NCI-H774 (cell line): ENCODE measurements around the gene SQSTM1.
"Not testable (repeated sequence)": the region's sequence is repeated elsewhere in the genome, so short reads cannot be mapped to it uniquely, and the experiment has no call there.

Experiments
- DNase-seq: peaks from one replicate; lab custom pipeline; 2025; lab: John Stamatoyannopoulos, UW

SQSTM1 gene

DNA sequence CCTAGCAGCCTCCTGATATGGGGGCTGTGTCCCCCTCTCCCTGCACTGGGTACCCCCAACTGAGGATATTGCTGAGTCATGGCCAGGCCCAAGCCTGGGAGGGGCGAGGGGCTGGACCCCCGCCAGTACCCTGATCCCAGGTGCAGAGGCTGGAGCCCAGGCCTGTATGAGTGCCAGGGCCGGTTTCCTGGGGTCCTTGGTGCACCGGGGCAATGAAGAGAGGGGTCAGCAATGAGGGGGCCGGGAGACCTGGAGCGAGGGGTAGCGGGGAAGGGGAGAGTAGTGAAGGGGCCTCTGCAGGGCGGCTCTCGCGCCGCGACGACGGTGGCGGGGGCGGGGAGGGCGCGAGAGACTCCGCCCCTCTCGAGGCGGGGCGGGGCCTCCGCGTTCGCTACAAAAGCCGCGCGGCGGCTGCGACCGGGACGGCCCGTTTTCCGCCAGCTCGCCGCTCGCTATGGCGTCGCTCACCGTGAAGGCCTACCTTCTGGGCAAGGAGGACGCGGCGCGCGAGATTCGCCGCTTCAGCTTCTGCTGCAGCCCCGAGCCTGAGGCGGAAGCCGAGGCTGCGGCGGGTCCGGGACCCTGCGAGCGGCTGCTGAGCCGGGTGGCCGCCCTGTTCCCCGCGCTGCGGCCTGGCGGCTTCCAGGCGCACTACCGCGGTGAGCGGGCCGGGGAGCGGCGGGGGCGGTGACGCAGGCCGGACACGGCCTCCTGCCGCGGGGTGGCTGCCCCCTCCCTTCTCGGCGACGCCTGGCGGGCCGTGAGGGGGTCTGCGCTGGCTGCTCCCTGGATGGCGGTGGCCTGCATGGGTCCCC lies at the start of gene SQSTM1:
TSS of gene SQSTM1 (plus strand) at position 423 of the 815 bp plus-strand sequence. CDS start at position 455, 32 bp downstream.
- DNase-seq: peak; percentile 74

DNA sequence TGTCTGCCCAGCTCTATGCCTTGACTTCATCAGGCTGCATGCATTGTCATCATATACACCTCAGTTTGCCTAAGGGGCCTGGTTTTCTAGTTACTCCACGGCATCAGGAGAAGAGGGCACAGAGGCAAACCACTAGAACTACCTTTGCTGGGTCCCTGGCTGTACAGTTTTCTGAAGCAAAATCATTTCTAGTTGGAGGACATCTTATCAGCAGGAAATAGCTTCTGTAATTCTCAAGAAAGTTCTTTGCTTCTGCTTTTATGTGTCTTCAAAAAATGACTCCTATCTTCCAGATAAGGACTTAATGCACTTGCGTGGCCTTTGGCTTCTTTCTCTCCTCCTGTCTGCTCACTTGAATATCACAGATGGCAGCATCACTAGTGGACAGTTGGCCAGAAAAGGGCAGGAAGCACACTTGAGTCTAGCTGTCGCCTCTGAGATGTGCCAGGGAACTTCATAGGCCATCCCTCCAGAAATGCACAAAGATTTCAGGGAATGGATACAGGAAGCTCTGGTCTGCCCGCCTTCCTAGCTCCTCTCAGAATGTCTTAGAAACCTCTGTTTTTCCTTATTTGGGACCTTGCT lies 49.3 kb upstream of the SQSTM1 start:
- DNase-seq: no peak

DNA sequence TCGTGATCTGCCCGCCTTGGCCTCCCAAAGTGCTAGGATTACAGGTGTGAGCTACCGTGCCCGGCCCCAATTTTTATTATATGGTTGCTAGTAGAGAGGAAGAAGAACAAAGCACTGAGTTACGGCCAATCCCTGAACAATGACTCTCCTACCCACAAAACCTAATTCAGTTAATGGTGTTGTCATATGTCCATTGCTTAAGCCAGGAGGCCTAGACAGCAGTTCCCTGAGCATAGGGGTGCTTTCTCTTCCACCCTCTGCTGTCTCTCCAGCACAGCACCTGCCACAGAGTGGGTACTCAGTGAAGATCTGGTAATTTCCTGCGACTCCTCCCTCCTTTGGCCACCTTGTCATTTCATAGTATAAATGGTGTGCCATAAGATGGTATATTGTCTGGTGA lies 48.4 kb upstream of the SQSTM1 start:
- DNase-seq: no peak

DNA sequence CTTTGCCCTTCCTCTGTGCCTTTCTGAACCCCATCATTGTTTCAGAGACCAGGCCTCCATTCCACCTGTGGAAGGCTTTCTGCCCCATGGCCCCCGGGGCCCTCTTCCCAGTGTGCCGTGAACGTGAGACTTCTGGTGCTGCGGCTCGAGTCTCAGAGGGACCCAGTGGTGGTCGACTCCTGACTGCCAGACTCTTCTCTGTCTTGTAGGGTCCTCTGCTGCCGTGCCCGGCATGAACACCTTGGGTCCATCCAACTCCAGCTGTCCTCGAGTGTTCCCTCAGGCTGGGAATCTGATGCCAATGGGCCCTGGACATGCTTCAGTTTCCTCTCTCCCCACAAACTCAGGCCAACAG lies 47.0 kb upstream of the SQSTM1 start:
- no peak for DNase-seq

DNA sequence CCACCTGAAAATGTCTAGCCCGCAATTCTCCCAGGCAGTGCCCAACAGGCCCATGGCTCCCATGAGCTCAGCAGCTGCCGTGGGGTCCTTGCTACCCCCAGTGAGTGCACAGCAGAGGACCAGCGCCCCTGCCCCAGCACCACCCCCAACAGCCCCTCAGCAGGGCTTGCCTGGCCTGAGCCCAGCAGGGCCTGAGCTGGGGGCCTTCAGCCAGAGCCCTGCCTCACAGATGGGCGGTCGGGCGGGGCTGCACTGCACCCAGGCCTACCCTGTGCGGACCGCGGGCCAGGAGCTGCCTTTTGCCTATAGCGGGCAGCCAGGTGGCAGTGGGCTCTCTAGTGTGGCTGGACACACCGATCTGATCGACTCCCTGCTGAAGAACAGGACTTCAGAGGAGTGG lies 46.3 kb upstream of the SQSTM1 start:
- DNase-seq: no peak

DNA sequence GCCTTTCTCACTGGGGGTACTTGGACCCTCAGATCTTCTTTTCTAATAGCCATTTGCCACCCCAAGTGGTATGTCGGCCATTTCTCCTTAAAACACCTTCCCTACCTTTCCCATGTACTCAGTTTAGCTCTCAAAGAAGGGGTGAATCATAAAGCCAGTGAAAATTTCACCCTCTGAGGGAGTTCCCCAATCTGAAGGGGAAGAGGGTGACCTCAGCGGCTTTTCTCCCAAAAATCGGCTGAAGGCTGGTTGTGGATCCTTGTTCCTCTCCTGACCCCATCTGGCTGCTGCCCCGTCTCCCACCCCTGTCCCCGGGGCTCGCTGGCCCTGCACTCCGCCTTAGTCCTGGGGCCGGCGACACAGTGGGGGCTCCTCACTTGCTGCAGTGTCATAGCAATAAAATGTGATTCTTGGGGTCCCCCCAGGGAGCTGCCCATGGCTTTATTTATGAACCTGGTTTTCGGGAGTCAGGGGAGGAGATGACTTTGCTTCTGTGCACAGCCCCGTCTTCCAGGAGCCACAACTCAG lies 44.2 kb upstream of the SQSTM1 start:
- DNase-seq: no peak

DNA sequence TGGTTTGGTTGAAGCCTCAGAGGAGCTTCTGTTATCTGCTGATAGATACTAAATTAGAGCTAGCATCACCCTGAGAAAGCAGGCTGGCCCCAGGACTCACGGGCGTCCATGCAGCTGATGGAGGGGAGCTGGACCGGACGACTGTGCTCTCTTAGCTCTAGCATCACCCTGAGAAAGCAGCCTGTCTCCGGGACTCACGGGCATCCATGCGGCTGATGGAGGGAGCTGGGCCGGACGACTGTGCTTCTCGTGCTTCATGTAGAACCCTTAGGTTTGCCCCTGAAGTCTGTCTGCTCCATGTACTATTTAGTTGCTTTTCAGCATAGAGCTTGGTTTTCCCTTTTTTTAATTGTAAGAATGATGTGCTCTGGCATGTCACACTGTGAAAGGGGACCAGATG lies 43.2 kb upstream of the SQSTM1 start:
- DNase-seq: no peak

DNA sequence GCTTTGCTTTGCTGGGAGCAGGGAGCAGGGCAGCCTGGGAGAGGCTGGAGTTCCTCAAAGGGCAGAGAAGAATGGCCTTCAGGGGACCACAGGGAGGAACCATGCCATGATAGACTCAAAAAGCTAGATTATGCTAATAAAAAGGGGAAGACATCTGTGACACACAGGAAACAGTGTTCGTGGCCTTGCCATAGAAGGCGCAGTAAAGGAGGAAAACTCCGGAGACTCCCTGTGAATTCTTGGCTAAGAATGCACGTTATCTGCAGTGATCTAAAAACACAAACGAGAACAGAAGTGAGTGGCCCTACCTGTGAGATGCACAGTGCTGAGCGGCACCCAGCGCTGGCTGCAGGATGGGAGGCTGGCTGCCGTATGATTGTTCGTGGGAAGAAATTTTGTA lies 42.8 kb upstream of the SQSTM1 start:
- no peak for DNase-seq

DNA sequence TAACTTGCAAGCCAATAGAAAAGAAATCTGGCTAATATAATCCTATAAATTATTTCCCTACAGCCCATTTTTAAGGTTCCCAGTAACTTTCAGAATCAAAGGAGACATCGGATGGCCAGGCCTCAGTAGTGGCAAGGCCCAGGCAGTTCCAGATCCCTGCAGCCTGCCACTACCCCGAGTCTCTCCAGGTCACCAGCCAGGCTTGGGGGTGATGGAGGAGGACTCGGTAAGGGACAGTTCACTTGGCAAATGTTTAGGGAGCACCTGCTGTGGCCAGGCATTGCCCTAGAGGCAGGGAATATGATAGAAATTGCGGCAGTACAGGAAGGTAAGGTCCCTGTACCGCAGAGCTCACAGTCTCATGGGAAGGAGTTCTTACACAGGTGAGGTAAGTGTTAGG lies 42.1 kb upstream of the SQSTM1 start:
- DNase-seq: no peak

DNA sequence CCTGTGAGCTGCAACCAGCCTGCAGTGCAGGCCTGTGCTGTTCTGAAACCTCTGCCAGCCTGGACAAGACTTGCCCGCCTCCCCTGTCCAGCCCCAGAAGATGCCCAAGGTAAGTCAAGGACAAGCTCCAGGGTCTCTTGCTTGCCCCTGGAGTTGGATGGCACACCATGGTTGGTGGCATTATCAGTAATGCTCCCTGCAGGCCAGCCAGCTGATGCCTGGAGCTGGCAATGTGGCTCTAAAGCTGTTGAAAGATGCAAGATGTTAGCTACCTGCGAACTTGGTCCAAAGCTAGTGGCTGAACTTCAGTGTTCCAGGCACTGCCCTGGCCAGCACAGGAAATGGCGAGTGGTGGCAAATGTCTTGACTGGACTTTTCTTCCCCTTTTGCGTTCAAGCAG lies 40.9 kb upstream of the SQSTM1 start:
- no peak for DNase-seq

DNA sequence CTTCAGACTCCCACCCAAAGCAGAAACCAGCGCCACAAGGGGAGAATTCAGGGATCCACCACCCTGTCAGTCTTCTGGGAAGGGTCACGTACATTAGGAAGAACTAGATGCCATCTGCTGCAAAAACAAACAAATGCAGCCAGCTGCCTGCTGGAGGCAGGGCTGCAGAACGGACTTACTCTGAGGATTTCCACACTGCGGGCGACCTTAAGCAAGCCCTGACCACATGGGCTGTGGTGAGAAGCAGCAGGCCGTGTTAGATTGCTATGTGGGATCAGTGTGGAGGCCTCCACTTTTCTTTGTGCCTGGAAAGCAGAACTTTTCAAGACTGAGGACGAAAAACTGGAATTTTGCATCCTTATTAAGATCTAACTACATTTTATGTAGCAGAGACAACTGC lies 40.3 kb upstream of the SQSTM1 start:
- no peak for DNase-seq

DNA sequence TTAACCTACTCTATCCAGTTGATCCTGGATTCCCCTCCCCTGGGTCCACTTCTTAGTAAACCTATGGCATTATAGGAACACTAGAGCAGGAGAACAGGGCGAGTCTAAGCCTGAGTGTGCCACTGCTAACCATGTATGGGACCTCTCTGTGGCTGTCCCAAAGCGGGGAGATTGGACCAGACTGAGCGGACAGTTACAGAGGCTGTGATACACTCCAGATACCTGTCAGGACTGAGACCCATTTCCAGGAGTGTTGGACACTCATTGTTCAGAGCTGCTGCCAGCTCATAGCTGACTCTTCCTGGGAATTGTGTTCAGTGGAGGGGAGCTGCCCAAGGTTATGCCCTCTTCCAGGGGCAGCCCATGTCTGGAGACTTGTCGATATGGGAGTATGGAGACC lies 38.9 kb upstream of the SQSTM1 start:
- DNase-seq: no peak

DNA sequence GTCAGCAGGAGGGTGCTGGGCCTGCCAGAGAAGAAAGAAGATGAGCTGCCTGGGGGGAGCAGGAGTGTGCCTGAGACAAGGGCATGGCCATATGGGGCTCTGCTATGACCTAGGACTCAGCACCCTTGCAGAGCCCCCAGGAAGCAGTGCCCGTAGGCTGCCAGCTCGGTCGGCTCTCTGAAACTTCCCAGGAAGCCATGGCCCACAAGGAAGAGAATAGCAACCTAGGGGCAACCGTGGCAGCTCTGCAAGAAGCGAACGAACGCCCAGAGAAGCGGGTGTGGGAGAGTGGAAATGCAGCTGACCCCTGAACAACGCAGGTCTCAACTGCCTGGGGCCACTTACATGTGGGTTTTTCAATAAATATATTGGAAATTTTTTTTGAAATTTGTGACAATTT lies 37.6 kb upstream of the SQSTM1 start:
- no peak for DNase-seq

DNA sequence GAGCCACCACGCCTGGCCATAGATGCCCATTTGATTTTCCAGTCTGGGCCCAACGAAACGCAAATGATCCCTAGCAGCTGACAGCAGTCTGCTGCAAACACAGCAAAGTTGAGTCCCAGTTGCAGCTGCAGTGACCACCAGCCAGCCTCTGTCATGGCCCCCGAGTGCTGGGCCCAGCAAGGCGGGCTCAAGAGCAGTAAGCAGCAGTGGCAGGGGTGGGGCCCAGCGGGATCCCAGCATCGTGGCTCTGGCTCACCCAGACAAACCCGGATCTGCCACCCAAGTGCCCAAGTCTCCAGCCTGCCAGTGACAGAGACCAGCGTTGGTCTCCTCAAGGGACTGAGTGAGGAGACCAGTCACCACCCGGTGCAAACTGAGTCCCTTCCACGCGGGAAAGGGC lies 33.8 kb upstream of the SQSTM1 start:
- DNase-seq: no peak

DNA sequence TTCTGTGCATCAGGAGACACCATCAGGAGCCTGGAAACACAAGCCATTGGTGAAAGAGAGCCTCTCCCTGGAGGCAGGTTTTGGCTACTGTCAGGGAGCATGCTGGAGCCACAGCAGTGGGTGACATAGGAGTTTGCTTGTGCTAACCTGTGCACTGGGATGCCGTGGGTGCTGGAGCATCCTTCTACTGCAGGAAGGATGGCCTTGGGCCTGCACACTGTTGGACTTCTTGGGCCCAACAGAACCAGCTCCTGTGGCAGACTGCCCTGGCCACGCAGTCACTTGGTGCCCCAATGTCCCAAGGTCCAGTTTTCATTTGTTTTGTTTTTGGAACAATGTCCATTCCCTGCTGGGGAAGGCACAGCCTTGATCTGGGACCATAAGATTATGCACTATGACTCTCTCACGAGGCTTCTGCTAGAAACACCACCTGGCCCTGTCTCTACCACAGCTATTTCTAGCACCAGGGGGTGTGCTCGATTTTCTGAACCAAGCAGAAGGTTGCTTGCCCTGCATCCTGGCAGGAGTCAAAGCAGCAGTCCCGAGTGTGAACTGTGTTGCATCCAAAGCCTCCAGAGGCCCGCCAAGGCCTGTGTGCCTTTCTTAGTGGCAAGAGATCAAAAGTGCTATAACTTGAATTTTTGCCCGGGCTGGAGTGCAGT lies 32.4 kb upstream of the SQSTM1 start:
- no peak for DNase-seq

DNA sequence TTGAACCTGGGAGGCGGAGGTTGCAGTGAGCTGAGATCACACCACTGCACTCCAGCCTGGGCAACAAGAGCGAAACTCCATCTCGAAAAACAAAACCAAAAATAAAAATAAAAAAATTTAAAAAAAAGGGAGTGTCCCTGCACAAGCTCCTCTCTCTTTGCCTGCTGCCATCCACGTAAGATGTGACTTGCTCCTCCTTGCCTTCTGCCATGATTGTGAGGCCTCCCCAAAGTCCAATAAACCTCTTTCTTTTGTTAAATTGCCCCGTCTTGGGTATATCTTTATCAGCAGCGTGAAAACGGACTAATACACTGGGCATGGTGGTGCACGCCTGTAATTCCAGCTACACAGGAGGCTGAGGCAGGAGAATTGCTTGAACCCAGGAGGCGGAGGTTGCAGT lies 31.4 kb upstream of the SQSTM1 start:
- not testable (repeated sequence) for DNase-seq

DNA sequence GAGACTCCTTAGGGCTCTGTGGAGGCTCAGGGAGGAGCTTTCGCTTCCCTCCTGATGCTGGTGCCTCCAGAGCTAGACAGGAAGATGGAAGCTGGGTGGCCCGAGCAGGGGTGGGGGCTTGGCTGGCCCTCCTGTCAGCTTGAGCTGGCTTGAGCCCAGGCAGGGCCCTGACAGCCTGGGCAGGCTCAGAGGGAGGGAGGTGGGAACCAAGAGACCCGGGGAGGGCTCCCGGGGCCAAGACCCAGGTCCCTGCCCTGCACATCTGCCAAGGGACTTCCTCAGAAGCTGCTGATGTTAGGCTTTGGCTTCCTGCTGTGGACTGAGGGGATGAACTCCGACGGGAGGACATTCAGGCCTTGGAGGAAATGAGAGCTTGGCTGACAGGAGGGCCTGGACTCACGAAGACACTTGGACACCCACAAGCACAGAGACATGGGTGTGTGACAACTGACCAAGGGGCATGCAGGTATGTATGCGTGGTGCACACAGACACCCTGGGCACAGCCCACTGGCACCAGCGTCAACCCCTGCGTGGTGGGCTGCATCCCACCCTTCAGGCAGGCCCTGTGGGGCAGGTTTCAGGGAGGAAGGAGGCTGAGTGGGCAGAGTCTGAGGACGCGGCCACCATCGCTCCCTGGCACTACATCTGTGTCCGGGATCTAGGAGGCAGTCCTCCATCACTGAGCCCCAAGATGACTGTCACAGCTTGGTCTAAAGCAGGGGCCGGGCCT lies 28.7 kb upstream of the SQSTM1 start:
- no peak for DNase-seq

DNA sequence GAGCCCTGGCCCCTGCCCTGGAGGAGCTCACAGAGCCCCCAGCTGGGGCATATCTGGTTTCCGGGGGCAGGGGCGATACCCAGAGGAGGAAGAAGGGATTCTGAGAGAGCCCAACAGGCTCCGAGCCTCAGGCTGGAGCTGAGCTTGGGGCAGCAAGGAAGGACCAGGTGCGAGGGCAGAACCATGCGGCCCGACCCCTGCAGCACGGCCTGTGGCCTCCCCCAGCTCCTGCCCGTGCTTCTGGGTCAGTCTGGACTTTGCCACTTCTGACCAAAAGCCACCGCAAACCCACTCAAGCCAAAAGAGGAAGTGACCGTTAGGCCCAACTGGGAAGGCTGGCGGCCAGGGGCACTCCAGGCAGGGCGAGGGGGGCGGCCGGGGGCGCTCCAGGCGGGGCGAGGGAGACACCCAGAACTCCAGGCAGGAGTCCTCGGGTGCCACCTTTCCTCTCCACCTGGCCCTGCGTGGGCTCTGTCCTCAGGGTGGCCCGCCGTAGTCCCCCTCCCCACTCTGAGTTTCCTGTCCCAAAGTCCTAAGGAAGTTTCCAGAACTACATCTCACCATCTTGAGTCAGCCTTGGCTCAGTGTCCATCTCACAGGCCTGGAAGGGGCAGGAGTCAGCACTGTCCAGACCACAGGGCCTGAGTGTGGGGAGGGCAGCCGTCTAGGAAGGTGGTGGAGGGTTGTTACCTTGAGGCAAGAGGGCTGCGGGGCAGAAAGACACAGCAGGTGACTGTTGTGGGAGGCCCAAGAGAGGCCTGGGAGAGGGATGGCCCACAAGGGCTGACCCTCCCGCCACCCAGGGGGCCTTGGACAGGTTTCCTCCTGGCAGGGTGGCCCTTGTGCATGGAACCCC lies 27.9 kb upstream of the SQSTM1 start:
- no peak for DNase-seq

DNA sequence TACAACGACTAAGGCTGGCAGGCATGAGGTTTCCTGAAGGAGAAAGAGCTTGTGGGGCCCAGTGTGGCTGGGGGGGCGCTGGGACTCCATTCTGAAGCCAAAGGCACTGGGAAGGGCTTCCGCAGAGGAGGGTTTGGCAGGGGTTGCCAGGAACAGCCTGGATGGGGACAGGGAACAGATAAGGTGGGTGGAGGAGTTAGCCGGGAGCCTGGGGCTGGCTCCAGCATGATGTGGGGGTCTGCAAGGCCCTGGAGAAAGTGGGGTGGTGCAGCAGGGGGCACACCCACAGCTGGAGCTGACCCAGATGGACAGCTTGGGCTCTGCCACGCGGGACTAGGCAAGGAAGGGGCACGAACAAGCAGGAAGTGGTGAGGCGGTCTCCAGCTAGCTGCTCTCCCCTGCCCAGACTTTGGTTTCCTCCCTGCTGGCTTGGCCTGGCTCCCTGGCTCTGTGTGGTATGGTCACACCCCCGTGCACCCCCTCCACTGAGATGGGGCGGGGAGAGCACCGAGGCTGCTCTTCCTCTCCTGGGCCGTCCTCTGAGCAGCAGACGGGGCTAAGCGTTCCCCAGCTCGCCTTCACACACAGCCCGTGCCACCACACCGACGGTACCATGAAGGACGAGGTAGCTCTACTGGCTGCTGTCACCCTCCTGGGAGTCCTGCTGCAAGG lies 27.1 kb upstream of the SQSTM1 start, which contains the start of gene LTC4S:
TSS of gene LTC4S (plus strand) at position 519 of the 672 bp plus-strand sequence. CDS start at position 614, 95 bp downstream.
- no peak for DNase-seq

DNA sequence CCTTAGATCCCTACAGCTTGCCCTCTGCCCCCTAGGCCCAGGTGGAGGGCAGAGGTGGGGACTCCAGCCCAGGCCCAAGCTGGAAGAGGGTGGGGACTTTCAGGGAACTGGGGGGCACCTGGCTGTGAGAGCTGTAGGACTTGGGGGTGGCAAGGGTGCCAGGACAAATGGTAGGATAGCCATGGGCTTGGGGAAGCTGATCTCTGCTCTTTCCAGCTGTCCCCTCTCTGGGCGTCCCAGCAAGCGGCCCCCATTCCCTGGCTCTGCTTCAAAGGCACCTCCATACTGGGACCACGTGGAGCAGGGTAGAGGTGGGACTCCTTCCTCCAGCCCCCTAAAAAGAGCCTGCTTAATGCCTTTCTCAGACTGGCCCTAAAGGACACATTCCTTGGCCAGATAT lies 26.5 kb upstream of the SQSTM1 start:
- no peak for DNase-seq

DNA sequence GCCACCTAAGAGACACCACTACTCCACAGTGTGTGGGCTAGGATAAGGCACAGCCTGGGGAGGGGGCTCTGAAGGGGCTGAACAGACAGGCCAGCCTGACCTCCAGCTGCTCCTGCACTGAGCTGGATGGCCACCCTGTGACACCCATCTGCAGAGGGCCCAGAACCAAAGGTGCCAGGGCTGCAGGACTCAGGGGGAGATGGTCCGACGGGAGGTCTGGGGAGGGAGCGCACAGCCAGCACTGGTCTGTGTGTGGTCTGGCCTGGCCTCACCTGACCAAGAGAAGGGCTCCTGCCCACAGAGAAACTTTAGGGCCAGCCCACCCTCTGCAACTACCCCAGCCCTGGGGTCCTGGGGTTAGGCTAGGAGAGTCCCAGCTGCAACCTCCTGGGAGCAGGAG lies 26.1 kb upstream of the SQSTM1 start:
- DNase-seq: no peak
